HG03354 (cell line): Measurements from ENCODE around the gene SDCCAG8.

ENCODE experiments used
- ATAC-seq: cut with Tn5 transposase; IDR thresholded peaks from one replicate; pipeline ENCODE4 v1.9.1; 2021; ENCODE audit warnings: mild to moderate bottlenecking; ENCODE audit not compliant: unreplicated experiment, poor library complexity, severe bottlenecking

The SDCCAG8 gene

GRCh38 chr1:243253211-243253925 lies 2.5 kb upstream of the SDCCAG8 start:
- ATAC-seq: no peak

- no peak for ATAC-seq
Measured at GRCh38 chr1:243253926-243254232, 2.0 kb upstream of the SDCCAG8 start.

GRCh38 chr1:243254233-243254926 lies 1.5 kb upstream of the SDCCAG8 start:
- ATAC-seq: peak; percentile 22

GRCh38 chr1:243254927-243255790 lies 682 bp upstream of the SDCCAG8 start, which contains the start of gene CEP170:
TSS of gene CEP170 (minus strand) at chr1:243255281. CDS start at chr1:243225280, 30,001 bp downstream.
- peak; percentile 68 for ATAC-seq

- no peak for ATAC-seq
Measured at GRCh38 chr1:243256590-243256989, 749 bp downstream of the SDCCAG8 start.

- no peak for ATAC-seq
Measured at GRCh38 chr1:243257189-243257588, 1.3 kb downstream of the SDCCAG8 start.

GRCh38 chr1:243258731-243259130 lies 2.9 kb downstream of the SDCCAG8 start:
- no peak for ATAC-seq

- no peak for ATAC-seq
Measured at GRCh38 chr1:243260221-243260880, 4.5 kb downstream of the SDCCAG8 start.

GRCh38 chr1:243261390-243261789 lies 5.5 kb downstream of the SDCCAG8 start:
- no peak for ATAC-seq

GRCh38 chr1:243264717-243265116 lies 8.9 kb downstream of the SDCCAG8 start:
- peak; percentile 50 for ATAC-seq

GRCh38 chr1:243266231-243266630 lies 10.4 kb downstream of the SDCCAG8 start:
- ATAC-seq: no peak

GRCh38 chr1:243267471-243267880 lies 11.6 kb downstream of the SDCCAG8 start:
- ATAC-seq: no peak

- ATAC-seq: no peak
Measured at GRCh38 chr1:243267914-243268653, 12.2 kb downstream of the SDCCAG8 start.

GRCh38 chr1:243268751-243269460 lies 13.1 kb downstream of the SDCCAG8 start:
- ATAC-seq: peak; percentile 3

- peak; percentile 59 for ATAC-seq
Measured at GRCh38 chr1:243269461-243269801, 13.6 kb downstream of the SDCCAG8 start.

GRCh38 chr1:243270097-243270864 lies 14.4 kb downstream of the SDCCAG8 start:
- no peak for ATAC-seq

- ATAC-seq: no peak
Measured at GRCh38 chr1:243271996-243272395, 16.2 kb downstream of the SDCCAG8 start.

- no peak for ATAC-seq
Measured at GRCh38 chr1:243272401-243272800, 16.6 kb downstream of the SDCCAG8 start.
